Activated CD8-positive, alpha-beta memory T cell treated with anti-CD3 and anti-CD28 coated beads, Interleukin-2, amount 50 U/mL, for 24 hours (primary cell): ENCODE results near the gene OXSM.

ENCODE experiments used
- DNase-seq: peaks from one replicate; pipeline ENCODE4 v3.0.0-alpha.2; 2020; ENCODE audit errors: extremely low read depth

Gene OXSM

DNA sequence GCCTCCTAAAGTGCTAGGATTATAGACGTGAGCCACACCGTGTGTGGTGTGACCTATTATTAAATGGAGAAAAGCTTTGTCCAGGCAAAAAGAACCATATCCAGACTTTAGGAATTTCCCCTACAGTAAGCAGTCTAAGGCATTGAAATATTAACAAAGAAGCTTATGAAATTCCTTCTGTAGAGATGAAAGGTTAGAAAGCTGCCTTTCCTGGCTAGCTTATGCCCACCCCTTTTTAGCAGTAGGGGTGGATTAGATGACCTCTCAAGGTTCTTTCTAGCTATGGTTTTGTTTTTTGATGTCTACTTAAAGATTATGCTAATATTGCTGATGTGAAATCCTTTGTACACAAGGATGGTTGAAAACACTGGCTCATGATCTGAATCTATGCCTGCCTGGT, 13.9 kb downstream of the OXSM start:
- no peak for DNase-seq

GRCh38 chr3:25804676-25805075, 14.8 kb downstream of the OXSM start:
- DNase-seq = no peak

- no peak for DNase-seq
Measured at GRCh38 chr3:25812644-25813043, 22.8 kb downstream of the OXSM start.

GRCh38 chr3:25817107-25817506, 27.2 kb downstream of the OXSM start:
- no peak for DNase-seq

GRCh38 chr3:25817638-25818037, 27.7 kb downstream of the OXSM start:
- DNase-seq = no peak

- DNase-seq = no peak
Measured at GRCh38 chr3:25818335-25818734, 28.4 kb downstream of the OXSM start.

DNA sequence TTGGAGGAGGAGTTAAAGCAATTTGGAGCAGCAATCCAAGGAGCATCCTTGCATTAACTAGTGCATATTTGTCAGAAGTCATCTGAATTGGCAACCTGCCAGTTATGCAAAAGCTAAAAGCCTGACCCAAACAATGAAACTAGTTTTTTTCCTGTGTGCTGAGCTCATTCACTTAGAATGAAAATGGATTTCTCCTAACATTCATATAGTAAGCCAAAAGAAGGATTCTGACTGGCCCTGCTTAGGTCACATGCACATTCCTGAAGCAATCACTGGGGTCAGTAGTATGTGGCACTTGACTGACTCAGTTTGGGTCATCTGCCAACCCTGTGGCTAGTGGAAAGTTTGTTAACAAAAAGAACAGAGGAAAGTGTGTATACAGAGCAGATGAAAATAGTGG, 30.5 kb downstream of the OXSM start:
- no peak for DNase-seq

DNA sequence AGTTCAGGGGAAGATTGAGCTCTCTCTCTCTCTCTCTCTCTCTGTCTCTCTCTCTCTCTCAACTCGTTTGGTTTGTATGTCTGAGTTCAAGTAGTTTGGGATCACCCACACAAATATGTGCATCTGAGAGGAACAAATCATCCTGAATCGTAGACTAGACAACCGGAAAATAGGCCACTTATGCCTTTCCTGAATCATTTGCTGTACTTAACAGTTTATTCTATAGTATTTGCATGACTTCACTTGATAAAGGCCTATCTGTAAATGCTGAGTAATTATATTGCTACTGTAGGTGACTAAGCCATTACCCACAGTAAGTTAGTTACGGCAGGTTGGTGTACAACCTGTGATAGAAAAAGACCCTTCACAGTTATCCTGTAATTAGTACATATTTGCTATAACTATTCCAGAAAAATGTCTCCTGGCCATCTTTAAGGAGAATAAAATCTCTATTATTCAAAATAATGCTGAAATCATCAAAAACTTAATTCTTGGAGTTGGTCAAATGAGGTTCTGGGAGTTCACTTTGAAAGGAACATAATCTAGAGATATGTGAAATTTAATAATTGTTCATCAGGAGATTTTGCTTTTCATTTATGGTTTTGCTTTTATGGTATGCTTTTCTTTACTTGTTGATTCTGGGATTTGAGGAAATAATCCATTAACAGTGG, 31.1 kb downstream of the OXSM start:
- no peak for DNase-seq

GRCh38 chr3:25821746-25822573, 32.1 kb downstream of the OXSM start:
- DNase-seq = no peak

DNA sequence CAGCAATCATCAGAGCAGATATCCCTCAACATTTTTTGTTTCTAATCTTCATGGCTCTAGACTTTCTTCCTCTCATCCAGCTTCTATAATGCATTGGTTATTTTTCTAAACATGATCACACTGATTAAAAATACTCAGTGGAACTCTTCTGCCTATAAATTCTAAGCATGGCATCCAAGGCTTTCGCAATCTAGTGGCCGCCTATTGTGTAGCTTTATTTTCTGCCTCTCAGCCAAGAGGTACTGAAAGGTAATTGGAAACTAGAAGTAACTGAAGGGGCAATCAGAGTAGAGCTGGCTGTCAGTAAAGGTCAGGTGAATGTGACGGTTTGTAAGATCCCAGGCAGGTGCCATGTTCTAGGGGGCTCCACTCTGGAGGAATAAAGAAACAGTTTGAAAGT, 33.4 kb downstream of the OXSM start:
- no peak for DNase-seq

DNA sequence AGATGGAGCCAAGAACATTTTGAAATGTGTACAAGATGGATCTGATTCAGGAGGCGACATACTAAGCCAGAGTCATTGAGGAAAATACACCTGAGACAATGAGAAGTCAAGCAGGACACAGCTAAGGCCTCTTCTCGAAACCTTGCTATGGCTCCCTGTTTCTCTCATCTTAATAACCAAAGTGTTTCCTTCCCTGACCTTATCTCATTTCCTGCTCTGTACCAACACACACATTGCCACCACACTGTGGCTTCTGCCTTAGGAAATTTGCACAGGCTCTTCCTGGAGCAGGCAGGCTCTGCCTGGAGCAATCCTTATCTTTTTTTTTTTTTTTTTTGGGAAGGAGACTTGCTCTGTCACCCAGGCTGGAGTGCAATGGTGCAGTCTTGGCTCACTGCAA, 36.6 kb downstream of the OXSM start:
- no peak for DNase-seq

DNA sequence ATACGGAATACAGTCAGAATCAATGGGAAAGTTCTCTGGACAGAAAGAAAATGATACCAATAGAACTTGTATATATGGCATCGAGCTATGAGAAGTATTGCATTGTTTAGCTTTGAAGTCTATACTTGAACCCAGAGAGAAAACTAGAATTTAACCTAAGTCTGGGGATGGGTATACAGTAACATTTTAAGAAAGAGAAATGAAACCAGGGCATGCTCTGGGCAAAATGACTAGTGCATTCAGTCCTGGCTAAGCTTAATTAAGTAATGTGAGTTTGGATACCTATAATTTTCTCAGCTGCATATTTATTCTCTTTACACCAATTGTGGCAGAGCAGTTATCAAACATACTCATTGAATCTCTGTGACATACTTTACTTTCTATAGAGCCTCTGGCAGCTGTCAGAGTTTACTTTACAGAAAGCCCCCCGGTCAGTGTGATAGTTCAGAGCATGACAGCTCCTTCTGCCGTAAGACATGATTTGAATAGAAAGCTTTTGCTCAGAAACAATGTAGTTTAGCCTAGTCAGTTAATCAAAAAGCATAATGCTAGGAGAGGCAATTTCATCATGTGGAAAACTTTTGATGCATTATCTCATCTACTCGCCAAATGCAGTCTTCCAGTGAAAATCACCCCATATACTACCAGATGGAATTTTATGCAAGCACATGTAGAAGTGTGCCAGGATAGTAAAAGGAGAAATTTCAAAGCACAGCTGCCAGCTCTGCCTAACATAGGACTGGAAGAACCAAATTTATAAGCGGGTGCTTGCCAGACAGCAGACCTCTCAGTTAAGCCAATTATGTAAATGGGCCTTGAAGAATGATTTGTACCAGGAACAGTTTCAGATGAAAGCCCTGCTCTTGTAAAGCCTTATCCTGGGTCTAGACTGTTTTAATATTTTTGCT, 40.7 kb downstream of the OXSM start:
- no peak for DNase-seq

- DNase-seq = no peak
Measured at GRCh38 chr3:25831578-25831977, 41.7 kb downstream of the OXSM start.

DNA sequence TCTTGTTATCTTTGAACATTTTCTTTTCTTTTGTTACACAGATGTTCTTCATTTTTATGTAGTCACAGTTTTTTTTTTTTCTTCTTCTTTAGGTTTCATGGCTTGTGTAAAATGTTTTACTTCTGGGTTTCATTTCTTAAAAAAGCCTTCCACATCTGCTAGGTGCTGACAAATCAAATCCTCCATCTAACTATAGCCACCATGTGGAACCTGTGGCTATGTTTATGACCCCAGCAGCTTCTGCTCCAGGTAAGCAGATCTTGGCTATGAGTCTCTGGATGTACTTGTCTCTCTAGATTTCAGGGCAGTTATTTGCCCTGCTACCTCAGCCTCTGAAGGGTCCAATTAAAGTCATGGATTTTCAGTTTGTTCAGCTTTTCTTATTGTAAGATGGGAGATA, 44.5 kb downstream of the OXSM start:
- no peak for DNase-seq

- DNase-seq = no peak
Measured at GRCh38 chr3:25836579-25836978, 46.7 kb downstream of the OXSM start.

DNA sequence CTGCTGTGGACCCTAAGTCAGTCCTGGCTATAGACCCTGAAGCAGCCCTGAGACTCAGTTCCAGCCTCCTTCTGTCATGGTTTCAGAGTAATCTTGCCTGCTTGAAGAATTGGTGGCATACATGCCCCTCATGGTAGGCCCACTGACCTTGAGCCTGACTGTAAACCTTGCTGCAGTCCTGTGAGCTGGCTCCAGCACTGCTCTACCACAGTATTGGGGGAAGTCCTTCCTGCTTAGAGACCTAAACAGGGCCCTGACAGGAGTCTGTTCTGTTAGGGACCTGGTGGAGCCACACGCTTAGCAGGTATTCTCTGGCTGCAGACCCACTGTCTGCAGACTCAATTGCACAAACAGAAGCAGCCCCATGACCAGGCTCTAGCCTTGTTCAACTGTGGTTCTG, 47.1 kb downstream of the OXSM start:
- no peak for DNase-seq

DNA sequence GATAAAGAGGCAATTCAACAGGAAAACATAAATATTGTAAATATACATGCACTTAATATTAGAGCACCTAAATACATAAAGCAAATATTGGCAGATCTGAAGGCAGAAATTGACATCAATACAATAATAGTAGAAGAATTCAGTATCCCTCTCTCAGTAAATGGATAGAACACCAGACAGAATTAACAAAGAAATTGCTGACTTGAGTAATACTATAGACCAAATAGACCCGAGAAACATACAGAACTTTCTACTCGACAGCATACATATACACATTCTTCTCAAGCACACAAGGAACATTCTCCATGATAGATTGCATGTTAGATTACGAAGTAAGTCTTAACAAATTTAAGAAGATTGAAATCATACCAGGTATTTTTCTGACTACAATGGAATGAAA, 50.2 kb downstream of the OXSM start:
- DNase-seq = no peak

DNA sequence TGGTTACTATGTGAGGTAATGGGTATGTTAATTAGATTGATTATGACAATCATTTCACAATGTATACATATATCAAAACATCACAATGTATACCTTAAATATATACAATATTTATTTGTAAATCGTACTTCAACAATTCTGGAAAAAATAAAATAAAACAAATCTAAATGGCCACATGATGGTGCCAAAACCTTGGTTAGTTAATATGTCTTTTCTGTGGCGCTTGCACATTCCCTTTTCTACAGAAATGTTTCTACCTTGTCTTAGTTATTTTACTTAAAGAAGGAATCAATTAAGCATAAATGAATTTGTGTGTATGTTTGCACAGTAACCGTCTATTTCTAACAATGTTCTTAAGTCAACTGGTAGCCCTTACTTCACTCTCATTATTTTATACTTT, 53.4 kb downstream of the OXSM start:
- DNase-seq = no peak
